OCI-M2 (cell line): Measurements from ENCODE around the gene VPS54.
"Not testable (repeated sequence)": the region's sequence is repeated elsewhere in the genome, so short reads cannot be mapped to it uniquely, and the experiment has no call there.

Experiments used
- DNase-seq: peaks from one replicate; lab custom pipeline; 2025; ENCODE audit not compliant: unreplicated experiment; lab: John Stamatoyannopoulos, UW

VPS54 gene

DNA sequence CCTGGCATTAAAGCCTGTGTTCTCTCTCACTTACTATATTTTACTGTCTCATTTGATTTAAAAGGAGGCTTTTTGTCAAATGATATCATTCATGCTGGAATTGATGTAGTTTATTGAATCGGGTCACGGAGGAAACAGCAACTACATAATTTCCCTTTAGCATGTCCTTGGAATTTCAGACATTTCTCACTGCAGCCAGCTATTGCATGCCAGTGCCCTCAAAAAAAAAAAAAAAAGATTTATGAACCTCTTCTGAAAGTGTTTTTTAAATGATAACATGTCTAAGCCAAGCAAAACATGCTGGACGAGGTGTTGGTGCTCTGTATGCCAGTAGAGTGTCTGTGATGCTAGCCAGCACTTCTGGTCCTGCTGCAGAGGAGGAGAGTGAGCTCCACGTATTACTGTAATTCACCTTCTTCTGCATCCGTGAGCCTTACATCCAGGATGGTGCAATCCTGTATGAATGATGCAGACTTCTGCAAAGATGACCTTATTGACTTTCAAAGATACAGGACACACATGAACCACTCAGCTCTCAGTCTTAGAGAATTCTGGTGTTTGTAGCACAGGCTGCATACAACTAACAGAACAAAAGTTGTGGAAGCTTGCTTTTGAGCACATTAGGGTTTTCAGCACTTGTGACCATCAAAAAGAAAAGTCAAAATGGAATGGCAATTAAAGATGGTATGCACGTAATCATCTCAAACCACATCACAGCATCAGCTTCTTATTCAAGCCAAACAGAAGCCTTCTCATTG lies 146.5 kb downstream of the VPS54 start:
- DNase-seq, result no peak

DNA sequence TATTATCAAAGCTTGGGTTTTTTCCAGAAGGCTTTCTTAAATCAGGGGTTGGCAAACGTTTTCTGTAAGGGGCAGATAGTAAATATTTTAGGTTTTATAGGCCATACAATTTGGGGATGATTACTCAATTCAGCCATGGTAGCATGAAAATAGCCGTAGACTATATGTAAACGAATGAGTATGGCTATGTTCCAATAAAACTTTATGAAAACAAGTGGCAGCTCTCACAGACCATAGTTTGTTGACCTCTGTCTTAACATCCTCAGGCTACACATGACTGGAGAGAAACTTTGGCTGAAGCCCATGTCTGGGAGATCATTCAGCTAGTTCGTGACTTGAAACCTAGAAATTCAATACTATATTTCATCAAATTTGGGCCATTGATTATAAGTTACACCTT lies 147.4 kb downstream of the VPS54 start:
- no peak for DNase-seq

DNA sequence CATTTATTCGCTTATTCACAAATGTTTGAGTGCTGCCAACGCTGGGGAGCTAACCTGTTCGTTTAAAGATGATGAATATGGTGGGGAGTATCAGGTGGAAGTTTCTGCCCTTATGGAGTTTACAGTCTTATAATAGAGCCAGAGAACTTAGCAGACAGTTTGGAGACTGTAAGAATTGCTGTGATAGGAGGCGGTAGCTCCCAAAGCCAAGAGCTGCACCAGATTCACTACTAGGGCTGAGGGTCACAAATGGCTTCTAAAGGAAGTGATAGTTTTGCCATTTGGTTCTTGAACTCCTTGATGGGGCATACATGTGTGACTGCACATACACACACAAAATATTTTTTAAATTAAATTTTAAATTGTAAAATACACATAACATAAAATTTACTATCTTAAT lies 148.5 kb downstream of the VPS54 start:
- no peak for DNase-seq

DNA sequence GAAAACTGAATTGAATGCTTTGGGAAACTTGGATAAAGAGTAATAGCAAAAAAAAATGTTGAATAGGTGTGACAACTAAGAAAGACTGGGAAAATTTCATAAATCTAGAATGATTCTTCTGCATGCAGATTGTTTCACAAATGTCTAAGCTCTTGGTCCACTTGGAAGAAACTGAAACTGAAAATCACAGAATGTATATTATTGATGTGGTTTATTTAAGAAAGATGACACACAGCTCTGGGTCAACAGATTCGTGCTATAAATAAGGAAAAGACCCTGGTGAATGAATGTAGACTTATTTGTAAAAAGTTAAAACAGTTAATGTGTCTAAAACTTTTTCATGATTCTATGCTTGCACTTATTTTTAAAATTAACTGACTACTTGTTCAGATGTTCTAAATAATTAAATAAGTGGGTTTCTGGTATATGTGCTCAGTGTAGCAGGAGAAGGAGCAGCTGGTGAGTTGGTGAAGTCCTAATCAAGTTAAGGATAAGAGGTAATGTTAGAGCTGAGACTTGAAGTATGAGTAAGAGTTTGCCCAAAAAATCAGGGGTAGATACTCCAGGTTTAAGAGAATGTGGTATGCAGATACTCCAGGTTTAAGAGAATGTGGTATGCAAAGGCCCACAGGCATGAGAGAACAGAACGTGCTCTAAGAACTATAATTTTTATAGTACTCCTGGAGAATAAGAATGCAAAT lies 153.1 kb downstream of the VPS54 start:
- DNase-seq, result no peak

DNA sequence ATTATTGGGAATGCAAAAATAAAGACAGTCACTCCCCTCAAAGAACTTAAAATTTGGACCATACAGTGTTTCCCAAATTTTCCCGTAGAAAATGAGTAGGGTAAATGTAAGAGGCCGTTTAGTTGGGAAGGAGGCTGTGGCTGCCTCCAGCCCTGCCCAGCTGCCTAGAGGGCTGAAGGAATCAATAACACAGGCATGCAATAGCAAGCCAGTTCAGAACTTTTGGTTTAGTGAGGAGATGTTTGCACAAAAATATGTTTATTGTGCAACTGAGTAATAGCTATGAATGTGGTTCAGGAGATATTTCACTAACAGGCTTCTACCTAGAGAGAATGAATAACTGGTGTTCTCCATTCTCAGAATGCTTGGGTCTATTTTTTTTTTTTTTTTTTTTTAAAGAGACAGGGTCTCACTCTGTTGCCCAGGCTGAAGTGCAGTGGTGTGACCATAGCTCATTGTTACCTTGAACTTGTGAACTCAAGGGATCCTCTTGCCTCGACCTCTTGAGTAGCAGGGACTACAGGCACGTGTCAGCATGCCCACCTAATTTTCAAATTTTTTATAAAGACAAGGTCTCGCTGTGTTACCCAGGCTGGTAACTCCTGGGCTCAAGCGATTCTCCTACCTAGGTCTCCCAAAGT lies 153.9 kb downstream of the VPS54 start:
- no peak for DNase-seq

DNA sequence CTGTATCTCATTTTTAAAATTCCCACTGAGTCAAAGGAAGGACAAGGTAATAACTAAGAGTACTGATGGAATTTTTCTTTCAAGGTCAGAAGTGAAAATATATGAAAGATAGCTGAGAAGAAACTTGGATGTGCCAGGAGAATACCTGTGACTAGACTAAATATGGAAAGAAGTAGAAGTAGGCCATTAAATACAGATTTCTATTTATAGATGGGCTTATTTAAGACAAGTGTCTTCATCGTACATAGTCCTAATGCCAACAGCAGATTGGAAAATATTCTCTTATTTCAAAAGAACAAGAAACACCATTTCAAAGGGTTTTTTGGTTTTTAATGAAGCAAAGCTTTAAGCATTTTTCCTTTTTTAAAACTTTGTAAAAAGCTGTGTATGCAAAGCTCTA lies 155.5 kb downstream of the VPS54 start:
- DNase-seq, result no peak

DNA sequence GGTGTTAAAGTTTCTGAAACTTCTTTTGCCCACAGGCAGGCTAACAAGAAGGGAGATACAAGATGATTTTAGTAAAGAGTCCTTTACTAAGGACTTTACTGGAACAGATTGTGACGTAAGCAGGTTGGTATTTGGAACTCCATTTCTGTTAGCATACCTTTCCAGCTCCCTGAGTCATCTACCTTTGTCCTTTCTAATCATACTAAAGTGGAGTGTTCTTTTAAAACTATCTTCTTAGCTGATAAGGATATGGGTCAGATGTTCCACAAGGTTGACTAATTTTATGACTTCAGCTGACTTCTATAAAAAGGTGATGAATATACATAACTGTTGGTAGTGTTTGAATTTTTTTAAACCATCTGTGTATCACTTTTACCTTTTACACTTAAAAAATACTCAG lies 156.4 kb downstream of the VPS54 start:
- DNase-seq, result no peak

DNA sequence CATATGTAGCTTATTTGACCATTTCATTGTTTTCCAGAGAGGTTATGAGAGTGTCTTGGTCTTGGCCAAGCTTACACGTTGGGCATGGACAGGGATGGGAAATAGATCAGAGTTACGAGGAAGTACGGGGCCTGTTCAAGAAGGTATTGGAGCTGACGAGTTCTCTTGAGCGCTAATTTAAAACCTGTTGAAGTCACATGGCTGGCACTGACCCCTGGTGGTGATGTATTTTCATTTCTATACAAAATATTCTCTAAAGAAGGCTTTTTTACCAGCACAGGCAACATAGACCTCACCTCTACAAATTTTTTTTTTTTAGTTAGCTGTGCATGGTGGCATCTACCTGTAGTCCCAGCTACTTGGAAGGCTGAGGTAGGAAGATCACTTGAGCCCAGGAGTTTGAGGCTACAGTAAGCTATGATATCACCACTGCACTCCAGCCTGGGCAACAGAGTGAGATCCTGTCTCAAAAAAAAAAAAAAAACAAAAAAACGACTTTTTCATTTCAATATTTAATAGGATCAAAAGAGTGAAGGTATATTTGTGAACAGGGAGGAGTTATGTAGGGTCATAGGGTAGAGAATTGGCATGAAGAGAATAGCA lies 157.9 kb downstream of the VPS54 start:
- no peak for DNase-seq

DNA sequence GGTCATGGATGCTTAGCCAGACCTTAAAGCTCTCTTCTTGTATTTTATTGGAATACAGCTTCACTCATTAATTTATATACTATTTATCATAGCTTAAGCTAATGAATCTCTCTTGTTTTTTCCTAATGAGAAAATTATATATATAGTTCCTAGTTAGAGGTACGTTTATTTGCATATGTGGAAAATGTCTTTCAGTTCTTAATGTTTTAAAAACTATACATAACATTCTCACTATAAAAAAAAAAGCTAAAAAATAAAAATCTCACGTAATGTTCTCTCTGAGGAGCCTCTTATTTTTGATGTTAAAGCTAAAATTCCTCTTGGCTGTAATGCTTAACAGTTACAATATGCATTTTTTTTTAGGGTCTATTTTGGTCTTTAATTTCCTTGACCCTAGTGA lies 160.9 kb downstream of the VPS54 start:
- DNase-seq, result no peak

DNA sequence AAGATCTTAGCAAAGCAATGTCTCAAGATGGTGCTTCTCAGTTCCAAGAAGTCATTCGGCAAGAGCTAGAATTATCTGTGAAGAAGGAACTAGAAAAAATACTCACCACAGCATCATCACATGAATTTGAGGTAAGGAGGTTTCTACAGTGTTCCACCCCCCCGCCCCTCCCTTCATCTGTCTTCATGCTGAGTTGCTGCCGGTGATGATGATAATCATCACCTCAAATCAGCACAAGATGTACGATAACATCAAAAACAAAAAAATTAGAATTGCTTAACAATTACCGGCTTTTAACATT lies 163.0 kb downstream of the VPS54 start:
- no peak for DNase-seq

DNA sequence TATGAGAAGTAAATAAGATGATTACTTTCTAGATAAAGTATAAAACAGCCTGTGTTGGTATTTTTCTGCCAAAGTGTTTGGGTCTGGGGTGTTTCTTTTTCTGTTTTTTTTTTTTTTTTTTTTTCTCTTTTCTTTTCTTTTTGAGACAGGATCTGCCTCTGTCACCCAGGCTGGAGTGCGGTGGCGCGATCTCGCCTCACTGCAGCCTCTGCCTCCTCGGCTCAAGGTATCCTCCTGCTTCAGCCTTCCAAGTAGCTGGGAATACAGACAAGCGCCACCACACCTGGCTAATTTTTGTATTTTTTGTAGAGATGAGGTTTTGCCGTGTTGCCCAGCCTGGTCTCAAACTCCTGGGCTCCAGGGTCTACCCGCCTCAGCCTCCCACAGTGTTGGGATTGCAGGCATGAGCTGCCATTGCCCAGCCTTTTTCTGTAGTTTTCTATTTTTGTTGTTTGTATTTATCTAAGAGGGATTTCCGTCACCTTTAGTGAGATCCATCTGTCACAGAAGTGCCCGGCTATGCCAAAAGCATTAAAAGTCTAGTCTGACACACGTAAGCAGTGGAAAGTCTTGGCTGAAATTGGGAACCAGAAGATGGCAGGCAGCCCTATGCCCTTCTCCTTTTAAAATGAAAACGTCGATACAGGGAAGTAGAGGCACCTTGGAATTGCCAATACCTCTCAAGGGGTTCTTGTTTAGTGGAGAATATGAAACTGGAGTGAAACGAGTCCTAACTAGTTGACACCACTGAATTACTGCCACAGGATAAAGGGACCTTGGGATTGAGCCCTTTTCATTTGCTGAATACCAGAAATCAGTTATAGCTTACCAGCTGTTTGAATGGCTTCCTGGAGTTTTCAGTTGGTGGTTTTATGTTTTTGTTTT lies 163.6 kb downstream of the VPS54 start:
- DNase-seq, result no peak

DNA sequence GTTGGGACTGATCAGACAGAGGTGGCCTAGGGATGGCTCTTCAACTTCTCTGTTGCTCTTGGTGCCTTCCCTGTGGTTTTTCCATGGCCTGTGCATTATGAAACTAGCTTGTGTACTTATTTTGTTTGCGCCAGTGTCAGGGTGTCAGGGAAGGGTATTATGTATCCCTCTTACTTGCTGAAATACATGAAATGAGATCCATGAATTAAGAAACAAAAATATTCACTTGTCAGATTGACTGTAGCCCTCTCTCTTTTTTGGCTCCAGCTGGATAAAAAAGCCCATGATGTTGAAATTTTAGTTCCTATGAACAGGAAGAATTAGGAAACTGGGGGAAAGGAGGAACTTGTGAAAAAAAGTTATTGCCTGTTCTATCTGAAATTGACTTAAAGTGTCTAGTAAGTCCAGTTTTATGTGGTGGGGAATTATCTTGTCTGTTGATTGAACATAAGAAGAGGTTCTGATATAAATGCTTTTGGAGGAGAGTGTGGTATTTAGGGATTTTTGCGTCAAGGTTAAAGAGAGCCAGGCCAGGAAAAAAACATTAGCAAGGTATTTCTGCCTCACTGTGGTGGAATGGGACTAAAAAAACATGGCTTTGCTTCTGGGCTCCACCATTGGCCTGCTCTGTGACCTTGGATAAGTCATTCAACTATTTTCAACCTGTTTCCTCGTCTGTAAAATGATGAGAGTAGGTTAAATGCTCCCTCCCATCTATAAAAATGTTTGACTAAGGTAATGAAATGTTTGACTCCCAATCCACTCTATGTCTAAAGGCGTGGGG lies 165.5 kb downstream of the VPS54 start:
- no peak for DNase-seq

DNA sequence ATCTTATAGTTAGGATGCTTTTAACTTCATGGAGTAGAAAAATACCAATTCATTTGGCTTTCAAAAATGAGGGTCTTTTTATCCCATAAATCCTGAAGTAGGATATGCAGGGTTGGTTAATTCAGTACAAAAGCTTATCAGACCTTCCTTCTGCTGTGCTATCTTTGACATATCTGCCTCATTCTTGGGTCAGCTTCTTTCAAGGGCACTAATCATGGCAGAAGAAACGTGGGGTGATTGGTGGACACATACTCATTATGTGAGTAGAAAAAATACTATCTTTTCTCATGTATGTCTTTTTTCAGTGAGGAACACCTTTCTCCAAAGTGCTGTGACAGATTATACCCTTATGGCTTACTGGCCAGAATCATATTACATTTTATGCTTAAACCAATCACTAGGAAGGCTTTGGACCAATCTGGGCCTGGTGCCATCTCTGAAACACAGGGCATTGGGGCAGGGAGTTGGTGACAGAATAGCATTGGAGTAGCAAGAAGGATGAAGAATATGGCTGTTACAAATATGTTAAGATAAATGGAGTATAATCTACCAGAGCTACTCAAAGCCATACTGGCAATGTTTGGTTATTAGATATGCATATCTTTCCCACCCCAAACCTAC lies 167.4 kb downstream of the VPS54 start:
- DNase-seq, result no peak

DNA sequence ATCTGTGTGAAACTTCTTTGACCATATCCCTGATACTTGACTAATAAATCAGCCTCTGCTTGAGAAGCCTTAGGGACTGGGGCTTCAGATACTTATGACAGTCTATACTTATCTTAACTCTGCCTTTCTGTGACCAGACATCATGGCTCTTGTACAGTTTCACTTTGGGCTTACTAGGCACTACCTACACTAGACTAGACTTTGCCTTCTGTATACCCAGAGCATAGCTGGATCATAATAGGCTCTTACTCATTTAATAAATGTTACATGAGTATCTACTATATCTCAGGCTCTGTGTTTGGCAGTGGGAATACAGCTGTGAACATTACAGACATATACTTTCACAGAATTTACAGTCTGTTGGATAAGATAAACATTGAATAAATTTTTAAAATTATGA lies 168.6 kb downstream of the VPS54 start:
- DNase-seq, result no peak

DNA sequence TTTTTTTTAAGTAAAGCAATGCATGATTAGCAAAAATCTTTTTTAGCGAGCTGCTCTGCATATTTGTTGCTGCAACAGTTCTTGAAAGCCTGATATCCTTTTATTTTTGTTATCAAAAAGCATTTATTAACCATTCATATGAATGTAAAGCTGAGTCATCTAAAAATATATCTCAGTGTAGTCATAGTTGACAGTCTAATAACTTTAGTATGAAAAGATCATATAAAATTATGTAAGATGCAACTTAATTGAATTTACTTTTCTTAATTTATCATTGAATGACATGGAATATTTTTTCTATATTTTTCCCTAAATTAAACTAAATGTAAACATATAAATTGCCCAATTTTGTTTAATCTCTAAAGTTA lies 169.0 kb downstream of the VPS54 start:
- DNase-seq, result no peak

DNA sequence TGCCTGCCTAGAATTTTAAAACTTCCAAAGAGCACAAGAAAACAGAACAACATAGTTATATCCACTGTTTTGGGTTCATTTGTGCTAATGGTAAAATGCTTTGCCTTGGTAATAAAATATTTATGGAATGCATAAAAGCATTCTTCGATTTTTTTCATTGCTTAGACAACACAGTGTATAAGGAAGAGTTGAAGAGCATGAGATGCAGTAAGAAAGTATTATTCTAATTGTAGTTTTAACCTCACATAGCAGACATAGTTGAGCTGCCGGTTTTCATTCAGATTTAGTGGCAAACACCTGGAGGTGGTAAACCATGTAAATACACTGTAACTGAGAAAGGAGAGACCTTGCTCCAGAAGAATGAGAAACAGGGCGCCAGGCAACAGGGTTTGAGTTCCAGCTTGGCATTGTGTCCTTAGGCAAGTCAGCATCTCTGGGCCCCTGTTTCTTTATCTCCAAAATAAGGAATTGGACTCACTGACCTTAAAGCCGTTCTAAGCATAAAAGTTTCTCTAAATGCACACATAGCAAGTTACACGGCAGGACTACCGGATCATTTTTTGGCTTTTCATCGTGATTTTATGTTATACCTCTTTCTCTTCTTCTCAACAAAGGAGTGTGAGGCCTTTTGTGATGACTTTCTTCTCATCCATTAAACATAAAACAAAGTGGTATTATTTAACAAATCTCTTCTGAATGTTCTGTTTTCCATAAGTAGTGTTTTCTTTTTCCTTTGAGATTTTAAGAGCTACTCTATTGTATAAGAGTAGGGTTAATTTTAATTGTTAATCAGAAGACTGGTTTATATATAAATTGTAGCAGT lies 169.6 kb downstream of the VPS54 start:
- no peak for DNase-seq

DNA sequence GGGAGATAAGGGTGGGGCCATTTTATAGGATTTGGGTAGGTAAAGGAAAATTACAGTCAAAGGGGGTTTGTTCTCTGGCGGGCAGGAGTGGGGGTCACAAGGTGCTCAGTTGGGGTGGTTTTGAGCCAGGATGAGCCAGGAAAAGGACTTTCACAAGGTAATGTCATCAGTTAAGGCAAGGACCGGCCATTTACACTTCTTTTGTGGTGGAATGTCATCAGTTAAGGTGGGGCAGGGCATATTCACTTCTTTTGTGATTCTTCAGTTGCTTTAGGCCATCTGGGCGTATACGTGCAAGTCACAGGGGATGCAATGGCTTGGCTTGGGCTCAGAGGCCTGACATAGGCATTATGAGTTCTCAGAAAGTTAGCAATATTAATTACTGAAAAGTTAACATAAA lies 171.7 kb downstream of the VPS54 start:
- DNase-seq, result not testable (repeated sequence)

DNA sequence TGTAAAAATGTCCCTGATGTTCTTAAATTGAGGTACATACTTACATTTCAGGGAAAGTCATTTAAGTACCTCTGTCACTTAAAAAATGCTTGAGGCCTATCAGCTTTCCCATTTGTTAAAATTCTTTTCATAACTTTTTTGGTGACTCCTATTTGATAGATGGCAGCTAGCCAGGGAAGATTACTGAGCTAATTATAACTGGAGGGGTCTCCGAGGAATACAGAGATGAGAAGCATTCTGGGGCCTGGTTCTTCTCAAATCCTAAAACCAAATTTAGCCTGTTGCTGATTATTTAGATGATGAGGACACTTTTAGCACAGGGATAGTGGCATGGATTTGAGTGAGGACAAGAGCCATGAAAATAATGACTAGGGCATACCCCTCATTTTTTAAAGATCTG lies 172.7 kb downstream of the VPS54 start:
- DNase-seq, result no peak

DNA sequence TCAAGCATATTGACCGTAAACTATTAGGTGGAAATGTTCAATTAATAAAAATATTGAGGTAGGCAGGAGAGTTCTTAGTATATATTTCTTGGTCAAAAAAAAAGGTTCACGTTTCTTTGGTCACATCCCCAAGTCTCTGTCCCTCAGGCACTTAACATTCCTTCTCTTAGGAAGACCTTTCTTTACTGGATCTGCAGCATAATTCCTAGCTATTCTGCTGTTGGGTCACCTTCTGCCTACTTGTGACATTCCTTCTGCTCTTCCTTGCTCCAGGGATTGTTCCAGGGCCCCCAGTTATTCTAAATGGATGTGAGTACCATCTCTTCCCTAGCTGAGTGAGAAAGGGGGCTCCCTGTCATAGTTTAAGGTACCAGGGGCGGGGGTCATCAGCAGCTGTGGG lies 173.4 kb downstream of the VPS54 start:
- DNase-seq, result no peak
